T-helper 2 cell (primary cell): ENCODE results near the gene ADGRB3.
"Not testable (repeated sequence)": the region's sequence is repeated elsewhere in the genome, so short reads cannot be mapped to it uniquely, and the experiment has no call there.

ENCODE experiments used
- DNase-seq, 5 experiments: peaks; one replicate each; pipeline versions ENCODE4 v3.0.0 to v3.0.0-alpha.2; 2012 to 2022

The ADGRB3 gene

DNA sequence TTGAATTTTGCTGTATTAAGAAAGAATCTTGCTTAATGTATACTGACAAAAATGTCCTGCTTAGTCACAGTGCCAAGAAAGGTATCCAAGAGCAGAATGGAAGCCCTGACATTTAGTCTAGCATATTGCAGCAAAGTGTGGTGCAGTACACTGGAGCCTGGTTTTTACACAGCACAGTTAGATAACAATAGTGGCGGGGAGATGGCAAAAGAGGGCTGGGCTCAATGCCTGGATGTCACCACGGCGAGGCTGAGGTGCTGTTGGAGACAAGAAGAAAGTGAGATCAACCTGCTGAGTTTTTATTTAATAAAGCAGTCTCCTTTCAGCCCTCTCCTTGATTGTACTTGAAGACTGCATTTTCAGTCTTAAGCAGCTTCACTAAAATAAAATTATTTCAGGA, 735.7 kb downstream of the ADGRB3 start:
- no peak for DNase-seq

DNA sequence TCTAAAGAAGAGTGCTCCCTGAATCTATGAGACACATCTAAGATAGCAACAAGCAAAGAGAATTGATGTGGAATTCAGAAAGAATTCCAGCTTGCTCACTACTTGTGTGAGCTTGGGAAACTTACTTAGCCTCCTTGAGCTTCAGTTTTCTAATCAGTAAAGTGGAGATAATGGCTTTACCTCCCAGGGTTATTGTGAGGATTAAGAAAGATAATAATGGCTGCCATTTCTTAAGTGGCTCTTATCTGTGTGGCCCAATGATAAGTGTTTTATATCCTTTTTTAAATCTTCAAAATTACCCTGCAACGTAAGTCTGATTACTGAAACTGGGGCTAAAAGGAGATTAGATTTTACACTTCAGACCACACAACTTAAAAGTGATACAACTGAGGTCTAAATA, 743.2 kb downstream of the ADGRB3 start:
- DNase-seq: no peak

DNA sequence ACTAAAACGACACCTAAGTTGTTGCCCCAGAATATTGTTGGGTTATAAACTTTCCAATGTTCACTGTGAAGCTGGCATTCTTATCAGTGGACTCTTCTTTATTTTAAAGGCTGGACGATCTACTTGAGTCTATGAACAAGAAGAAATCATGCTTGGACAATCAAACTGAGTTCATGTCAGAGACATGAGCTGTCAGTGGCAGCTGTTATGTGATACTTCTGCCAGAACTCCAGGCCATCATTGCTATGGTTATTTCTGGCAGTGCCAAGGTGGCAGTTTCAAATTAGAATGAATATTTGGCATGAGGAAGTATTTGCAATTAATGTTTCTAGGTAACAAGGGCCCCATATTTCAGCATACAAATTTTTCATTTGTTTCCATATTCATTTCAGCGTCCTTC, 744.4 kb downstream of the ADGRB3 start:
- no peak for DNase-seq

DNA sequence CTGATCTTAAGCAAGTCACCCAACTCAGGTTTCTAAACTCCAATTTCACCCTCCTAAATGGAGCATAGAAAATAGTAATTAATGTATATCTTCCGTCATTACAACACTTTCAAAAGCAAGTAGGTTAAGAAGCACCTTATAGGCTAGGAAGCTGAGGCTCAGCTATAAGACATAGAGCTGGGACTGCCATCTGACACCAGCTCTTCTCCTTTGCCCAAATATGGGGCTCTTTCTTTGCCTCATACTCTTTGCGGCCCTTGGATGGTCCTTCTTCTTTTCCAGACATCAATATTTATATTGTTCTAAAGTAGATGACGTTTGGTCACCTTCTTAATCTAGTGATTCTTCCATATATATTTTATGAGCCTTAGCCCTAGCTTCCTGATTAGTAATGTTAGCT, 748.5 kb downstream of the ADGRB3 start:
- no peak for DNase-seq

DNA sequence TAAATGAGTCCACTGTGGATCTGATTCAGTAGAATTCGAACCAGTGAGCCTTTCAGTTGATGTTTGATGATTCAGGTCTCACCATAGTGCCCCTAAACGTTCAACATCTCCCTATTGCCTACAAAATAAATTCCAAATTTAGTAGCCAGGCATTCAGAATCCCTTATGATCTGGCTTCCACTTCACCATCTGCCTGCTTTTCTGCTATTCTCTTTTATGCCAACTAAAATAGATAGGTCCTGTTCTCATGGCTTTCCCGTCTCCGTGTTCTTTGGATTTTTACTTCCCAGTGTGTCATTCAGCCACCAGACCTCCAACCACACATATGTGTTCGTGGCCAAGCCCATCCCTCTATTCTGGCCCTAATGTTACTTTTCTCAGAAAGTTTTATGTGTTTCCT, 751.3 kb downstream of the ADGRB3 start:
- DNase-seq: no peak

DNA sequence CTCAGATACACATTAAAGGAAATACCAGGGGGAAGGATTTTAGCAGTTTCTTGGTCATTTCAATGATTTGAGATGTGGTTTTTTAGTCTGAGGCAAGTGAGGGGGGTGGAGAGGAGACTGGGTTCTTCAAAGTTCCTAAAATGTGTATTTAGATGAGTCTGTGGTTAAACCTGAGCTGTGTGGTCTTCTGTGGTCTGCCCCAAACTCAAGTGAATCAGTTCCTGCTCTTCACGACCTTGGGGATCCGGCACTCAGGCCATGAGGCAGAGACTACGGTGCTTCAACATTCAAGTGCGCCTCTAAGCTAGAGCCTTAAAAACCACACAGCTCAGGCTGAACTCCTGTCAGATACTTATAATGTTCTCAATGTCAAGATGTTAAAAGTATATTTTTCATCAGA, 755.0 kb downstream of the ADGRB3 start:
- DNase-seq: peak in 1 of 5 experiments; percentile 34

DNA sequence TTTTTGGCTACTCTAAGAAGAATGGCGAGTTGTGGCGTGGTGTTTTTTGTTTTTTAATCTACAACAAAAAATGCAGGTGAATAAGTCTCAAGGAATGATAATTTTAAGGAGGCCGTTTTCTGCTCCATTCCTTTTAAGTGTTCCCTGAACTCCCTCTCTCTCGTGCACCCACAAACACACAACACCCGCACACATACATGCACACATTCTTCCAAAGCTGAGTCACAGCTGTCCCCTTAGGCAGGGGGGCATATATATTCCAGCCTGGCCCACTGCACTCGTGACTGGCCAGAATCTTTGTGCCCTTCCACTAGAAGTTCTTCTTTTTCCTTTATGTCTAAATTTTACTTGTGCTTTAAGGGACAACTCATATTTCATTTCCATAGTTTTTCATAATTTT, 756.0 kb downstream of the ADGRB3 start:
- DNase-seq: no peak

DNA sequence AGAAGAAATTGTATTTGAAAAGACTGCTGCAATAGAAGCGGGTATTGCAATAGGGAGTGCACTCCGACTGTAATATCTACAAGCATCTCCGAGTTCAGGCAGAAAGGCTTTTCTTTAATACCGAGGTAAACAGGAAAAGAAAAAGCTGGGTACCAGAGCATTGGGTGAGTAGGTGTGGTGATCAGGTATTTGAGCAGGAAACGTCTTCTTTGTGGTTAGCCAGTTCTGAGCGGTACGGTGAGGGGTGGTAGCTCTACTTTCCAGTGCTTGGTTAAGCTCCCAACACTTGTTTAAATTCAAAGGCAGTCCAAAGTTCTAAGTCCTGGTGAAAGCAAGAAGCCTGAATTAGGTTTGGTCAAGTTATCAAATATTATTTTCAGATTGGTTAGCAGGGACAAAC, 757.7 kb downstream of the ADGRB3 start:
- peak in 1 of 5 experiments; percentile 44 for DNase-seq

DNA sequence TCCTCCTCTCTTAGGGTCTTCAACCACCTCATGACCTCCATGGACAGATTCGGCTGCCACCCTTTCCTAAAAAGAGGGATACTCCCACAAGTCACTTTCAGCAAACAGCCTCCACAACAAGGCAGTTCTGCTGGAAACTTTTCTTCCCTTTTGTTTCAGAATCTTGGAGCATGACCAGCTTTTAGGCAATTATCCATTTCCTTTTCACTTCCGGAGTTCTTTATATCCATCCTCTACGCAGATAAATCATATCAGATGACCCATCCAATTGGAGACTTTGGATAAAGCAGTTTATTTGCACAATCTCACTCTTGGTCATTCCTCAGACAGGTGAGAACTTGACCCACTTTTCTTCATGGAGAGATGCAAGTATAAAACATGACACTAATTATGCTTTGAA, 763.2 kb downstream of the ADGRB3 start:
- DNase-seq: no peak

DNA sequence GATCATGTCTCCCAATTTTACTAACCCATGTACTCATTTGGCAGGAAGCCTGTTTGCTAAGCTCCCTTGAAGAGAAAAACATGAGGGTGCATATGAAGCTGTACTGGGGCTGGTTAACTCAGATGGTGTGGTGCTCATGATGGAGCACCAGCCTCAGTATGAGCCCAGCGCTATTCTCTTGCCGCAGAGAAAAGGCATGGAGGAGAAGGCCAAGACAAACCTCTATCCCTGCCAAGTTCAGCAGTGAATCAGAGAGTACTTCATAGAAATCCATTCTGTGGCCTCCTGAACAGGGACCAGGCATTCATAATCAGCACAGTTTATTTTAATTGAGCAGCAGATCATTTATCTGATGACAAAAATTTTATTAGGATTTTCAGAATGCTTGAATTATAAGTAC, 763.6 kb downstream of the ADGRB3 start:
- DNase-seq: no peak

DNA sequence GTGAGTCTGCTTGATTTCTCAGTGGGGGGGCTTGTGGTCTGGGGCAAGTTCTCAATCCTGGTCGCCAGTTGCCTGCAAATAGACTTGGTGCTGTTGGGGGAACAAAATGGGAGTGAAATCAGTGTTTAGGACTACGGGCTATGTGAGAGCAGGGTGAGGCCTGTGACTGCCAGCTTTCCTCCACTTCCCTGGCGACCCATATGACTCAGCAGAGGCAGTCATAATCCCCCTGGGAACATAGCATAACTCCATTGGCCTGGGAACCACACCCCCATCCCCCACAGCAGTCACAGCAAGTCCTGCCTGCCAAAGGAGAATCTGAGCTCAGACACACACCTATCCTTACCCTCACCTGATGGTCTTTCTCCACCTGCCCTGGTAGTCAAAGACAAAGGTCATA, 773.8 kb downstream of the ADGRB3 start:
- DNase-seq: no peak

DNA sequence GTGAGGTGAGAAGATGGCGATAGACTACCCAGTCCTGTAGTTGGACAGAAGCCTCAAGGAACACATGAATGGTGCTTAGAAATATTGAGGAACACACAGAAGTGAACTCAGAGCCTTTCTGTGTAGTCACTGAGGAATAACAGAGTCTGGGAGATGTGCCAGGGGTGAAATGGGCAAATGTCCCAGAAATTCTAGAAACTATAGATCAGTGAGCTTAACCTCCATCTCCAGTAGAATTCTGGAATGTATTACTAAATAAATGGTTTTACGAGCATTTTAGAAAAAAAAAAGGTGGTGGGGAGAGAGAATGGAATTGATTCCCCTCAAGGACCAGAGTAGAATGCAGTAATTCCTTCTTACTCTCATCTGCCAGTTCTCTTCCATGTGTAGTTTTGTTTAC, 781.7 kb downstream of the ADGRB3 start:
- no peak for DNase-seq

DNA sequence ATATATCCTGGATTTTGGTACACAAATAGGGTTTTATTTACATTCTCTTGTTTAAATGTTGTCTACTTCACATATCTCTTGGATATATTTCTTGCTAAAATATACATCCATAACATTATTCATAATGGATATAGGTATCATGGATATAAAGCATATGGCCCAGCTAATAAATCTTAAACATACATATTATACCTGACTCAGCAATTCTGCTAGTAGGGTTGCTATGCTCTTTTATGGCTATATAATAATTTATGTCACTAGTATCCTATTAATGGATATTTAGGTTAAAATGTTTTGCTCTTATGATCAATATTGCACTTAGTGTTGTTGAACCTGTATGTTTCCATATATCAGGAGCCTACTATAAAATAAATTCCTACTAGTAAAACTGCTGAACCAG, 786.2 kb downstream of the ADGRB3 start:
- no peak for DNase-seq

DNA sequence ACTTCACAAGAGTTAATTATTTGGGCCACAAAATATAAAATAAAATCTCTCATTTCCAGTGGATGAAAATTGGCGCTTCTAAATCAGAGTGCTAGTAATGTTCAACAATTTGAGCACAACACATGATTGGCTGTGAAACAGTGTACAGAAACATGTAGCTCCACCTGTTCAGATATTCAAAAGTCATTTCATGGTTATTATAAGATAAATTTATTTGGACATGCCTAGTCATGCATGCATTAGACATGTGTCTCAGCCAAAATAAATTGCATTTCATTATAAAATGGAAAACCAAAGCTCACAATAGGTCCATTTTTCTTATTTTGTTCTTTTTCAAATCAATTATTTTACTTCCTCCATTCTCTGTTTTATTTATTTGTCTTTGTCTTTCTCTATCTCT, 786.9 kb downstream of the ADGRB3 start:
- no peak for DNase-seq

DNA sequence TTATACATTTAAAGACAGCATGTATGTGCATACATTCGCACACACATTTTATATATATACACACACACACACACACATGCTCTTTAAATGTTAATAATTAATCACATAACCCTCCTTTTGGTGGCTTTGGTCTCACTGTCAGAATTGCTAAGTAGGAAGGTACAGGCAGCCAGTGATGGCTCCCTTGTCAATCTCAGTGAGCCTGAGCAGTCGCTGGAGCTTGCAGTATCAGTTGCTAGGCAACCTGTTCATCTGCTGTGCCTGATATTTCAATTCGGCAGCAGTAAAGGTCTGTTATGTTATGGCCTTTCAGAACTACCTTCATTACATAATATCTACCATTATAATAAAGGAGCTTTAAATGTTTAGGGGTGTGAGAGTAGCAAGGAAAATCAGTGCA, 787.4 kb downstream of the ADGRB3 start:
- DNase-seq: no peak

DNA sequence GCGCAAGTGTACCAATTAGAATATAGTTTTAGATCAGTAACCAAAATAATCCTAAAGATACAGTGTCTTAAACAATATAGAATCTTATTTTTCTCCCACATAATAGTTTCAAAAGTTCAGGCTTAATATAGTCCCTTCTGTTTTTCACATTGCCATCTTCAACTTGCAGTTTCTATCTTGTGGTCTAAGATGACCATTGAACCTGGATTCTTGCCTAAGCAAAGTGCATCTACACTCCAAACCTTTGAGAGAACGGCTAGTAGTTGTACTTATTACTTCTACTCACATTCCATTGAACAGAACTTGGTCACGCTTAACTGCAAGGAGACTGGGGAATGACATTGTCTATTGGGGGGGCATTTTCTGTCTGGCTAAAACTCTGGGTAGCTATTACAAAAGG, 788.7 kb downstream of the ADGRB3 start:
- no peak for DNase-seq

DNA sequence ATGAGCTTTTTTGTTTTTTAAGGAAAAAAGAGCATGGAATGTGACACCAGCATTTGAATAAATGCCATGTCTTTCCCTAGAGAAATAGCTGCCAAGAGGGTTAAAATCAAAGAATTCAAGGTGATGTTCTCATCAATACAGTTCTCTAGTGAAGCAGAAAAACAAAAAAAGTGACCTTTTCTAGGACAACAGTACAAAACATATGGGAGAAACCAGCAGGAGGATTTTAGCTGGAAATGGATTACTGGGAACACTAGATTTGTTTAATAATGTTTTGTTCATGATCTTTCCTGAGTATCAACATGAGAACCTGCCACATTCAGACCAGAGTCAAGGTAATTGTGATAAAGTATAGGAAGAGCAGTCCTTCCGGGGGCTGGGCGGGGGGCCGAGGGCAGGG, 789.5 kb downstream of the ADGRB3 start:
- DNase-seq: no peak

DNA sequence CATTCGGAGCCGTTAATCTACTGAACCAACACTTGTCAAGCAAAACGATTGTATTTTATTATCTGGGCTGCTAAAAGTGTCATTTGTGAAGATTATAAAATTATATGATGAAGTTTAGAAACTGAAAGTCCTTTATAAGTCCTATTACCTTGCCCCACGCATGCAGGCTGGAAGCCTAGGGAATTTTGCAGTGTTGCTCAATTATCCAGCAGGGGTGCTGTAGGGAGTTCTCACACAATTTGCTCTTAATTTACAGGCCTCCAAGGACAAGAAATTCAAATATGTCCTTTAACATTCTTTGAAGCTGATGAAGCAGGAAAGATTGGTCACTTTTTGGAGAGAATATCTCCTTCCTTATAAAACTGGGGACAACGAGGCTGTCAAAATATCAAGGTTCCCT, 792.8 kb downstream of the ADGRB3 start:
- no peak for DNase-seq

DNA sequence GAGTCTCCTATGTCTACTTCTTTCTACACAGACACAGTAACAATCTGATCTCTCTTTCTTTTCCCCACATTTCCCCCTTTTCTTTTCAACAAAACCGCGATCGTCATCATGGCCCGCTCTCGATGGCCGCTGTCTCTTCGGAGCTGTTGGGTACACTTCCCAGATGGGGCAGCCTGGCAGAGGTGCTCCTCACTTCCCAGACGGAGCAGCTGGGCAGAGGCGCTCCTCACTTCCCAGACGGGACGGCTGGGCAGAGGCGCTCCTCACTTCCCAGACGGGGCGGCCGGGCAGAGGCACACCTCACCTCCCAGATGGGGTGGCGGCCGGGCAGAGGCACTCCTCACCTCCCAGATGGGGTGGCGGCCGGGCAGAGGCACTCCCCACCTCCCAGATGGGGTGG, 797.1 kb downstream of the ADGRB3 start:
- DNase-seq: not testable (repeated sequence)

DNA sequence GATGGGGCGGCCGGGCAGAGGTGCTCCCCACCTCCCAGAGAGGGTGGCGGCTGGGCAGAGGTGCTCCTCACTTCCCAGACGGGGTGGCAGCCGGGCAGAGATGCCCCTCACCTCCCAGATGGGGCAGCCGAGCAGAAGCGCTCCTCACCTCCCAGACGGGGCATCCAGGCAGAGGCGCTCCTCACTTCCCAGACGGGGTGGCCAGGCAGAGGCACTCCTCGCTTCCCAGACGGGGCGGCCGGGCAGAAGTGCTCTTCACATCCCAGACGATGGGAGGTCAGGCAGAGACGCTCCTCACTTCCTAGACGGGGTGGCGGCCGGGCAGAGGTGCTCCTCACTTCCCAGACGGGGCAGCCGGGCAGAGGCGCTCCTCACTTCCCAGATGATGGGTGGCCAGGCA, 798.0 kb downstream of the ADGRB3 start:
- not testable (repeated sequence) for DNase-seq

DNA sequence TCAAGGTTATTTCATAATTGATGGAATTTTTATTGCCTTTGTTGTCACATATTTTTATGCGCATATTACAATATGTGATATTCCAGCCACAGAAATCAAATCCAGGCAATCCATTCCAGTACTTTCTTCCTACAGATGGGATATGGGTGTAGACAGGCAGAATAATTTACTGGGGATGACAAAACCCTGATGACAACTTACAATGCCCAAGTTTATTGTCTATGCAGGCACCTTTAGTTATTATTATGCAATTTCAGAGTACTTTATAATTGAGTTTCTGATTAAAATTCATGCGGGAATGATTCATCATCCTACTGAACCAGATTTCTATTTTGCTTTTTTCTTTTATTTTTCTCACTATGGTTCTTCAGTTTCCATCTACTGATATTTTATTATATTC, 803.0 kb downstream of the ADGRB3 start:
- DNase-seq: no peak
